Posterior vena cava (tissue), 2 donors: ENCODE data around the gene EIF4B. TPM values are rescaled to one million over a fixed set of nuclear protein-coding genes. Genes with fewer than 3 reads are reported as not detected.
A peak's percentile ranks its signal among the peaks of the same experiment; 100 is the strongest.

Source experiments
- DNase-seq: peaks from one replicate; pipeline ENCODE4 v3.0.0-alpha.2; 2020; ENCODE audit warnings: low spot score
- intact Hi-C, 2 donors: fragments of 100-400 bp; cut with DNase I; formaldehyde crosslinking; loops; one replicate each; pipeline versions ENCODE4 v1.14.1 to v1.14.2; 2022 to 2023
- total RNA-seq, 2 donors: library from RNA; stranded (reverse); fragmentation: NEBNext Ultra II Directional; extraction: Animal tissue kit (Norgen Biotek cat#: 25700); gene quantifications; one replicate each; pipeline ENCODE4 v1.2.1, GENCODE V29; 2021
- donor health status: DM: yes; HTN: yes; CAD: no.
- donor health status: DM: yes; HTN: yes; CAD: no.

EIF4B gene
- total RNA-seq, 2 donors from 2014 or later, result 311 to 314 TPM

DNA sequence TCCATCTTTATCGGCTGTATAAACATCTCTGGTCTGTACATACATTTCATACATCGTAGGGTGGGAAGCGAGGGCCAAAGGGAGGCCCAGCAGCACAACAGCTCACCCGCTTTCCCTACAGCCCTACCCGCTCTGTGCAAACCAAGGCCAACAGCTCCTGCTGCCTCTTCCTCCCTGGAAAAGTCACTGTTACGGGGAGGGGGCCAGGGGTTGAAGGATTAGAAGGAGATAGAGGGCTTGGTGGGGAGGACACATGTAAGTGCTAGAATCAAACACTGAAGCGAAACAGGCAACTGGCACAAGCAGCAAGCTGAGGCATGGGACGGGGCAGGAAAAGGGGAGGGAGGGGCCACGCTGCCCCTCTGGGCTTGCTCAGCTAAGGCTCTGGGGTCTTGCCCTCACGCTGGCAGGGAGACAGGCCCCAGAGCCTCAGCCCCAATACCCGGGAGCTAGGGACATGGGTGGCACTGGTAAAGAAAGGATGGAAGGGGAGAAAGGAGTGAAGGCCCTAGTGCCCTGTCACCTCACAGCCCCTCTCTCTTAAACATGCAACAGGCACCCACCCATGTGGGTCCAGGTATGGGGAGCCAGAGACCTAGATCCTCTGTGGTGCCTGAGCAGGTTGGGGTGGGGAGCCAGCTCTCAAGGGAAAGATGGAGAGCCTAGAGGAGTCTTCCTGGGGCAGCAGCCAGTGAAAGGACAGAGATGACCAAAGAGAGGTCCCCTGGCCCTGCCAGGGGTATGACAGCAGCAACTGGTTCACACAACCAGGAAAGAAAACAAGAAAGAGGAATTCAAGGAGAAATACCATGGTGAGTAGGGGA lies 58.6 kb downstream of the EIF4B start:
- peak; percentile 82 for DNase-seq
- intact Hi-C loops, result loop anchor here (5.0 kb wide), 2 partner anchors 37 to 132 kb away; partner anchors contain the start of gene SOAT2 (in 2 of the 2)

GRCh38 chr12:53065470-53065869 lies 59.2 kb downstream of the EIF4B start:
- DNase-seq, result peak; percentile 73
- intact Hi-C loops, result loop anchor here (5.0 kb wide), 2 partner anchors 37 to 132 kb away; partner anchors contain the start of gene SOAT2 (in 2 of the 2)

DNA sequence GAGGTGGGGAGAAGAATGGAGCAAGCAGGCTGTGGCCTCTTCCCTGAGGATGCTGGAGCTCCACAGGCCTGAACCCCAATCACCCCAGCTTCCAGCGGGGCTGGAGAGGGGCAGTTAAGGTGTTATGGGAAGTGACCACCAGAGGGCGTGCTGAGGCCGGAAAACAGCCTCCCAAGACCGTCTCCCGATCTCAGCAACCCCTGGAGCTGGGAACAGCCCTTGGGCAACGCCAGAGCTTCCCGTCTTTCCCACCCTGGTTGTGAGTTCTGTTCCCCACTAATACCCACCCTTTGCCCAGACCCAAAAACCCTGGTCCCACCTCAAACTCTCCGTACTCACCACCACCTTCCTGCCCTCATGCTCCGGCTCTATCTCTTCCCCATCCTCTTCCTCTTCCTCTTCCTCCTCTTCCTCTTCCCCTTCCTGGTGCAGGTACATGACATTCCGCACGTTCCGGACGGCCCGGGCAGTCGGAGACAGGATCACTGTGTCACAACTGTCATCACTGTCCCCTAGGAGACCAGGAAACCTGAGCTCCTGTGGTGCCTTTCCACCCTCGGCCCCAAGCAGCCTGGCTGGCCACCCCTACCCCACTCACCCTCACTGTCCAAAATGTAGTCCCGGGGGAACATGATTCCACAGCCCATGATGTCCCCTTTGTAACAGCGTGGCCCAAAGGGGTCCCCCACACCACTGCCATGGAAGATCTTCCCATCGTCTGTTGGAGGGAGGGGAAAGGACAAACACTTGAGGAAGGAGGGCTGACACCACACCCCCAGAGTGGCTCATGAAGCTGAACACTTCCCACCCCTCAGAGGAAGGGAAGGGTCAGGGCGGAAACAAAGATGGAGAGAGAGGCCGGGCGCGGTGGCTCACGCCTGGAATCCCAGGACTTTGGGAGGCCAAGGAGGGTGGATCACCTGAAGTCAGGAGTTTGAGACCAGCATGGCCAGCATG lies 60.0 kb downstream of the EIF4B start:
- intact Hi-C loops, result loop anchor here (5.0 kb wide), 2 partner anchors 36 to 131 kb away; partner anchors contain the start of gene SOAT2 (in 2 of the 2)
- peak; percentile 96 for DNase-seq

DNA sequence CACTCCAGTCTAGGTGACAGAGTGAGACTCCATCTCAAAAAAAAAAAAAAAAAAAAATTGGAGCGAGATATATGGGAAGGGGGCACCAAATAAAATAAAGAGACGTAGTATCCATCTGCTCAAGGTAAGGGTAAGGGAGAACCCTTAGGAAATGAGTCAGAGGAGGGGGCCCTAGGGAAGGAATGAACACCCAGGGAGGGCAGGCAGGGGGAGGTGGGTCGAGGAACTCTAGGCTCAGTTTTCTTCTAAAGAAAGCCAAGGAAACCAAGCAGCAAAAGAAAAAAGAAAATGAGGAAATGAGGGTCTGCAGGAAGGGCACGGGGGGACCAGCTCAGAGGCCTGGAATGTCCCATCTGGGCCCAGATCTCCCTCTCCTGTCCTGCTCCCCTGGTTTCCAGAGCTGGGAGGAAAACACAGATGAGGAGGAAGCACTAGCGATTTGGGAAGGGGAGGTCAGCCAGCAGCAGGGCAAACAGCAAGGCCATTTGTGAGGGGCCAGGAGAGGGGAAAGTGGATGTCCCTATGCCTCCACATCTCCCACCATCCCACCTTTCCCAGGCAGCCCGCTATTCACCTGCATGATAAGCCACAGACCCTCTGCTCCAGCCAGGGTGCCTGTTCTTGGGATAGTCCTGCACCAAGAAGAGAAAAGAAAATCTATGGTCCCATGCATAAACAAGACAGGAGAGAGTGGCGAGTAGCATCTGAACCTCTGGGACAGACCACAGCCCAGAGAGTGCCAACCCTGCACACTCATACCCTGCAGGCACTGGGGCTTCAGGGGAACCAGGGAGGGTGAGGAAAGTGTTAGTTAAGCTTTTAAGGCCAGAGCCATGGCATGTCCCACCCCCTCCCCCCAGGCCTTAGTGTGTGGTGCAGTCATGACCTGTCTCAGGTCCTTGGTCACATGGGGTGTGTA lies 61.1 kb downstream of the EIF4B start:
- no peak for DNase-seq
- intact Hi-C loops, result loop anchor here (5.0 kb wide), 2 partner anchors 35 to 130 kb away; partner anchors contain the start of gene SOAT2 (in 2 of the 2)

DNA sequence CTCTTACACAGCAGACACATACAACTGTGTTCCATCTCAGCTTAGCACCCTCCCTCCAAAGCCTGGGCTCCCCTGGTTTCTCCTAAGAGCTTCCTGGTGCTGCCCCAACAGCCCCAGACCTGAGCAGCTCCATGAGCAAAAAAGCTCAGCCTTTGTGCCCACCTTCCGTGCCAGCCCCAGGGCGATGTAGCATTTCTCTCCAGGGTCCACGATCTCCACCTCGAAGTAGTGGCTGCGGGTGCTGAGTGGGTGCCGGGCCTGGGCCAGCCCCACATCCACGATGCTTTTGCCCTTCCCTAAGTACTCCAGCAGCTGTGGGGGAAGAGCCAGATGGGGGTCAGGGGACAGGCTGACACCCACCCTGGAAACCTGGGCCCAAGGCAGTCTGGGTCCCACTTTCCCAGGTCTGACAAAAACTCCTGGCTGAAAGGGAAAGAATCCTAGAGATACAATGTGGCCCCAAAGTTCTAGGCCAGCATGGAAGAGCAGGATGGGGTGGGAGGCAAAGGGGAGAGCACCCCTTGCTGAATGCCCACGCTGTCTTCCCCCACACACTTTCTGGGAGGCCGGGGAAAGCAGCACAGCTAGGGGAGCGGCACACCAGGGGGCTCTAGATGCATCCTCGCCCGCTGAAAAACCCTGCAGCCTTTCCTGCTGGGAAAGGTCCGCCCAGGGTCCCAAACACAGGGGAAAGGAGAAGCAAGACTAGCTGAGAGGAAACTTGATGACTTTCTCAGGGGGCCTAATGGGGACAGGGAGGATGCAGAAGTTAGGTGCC lies 61.9 kb downstream of the EIF4B start:
- no peak for DNase-seq
- intact Hi-C loops, result loop anchor here (5.0 kb wide), 2 partner anchors 34 to 129 kb away; partner anchors contain the start of gene SOAT2 (in 2 of the 2)

DNA sequence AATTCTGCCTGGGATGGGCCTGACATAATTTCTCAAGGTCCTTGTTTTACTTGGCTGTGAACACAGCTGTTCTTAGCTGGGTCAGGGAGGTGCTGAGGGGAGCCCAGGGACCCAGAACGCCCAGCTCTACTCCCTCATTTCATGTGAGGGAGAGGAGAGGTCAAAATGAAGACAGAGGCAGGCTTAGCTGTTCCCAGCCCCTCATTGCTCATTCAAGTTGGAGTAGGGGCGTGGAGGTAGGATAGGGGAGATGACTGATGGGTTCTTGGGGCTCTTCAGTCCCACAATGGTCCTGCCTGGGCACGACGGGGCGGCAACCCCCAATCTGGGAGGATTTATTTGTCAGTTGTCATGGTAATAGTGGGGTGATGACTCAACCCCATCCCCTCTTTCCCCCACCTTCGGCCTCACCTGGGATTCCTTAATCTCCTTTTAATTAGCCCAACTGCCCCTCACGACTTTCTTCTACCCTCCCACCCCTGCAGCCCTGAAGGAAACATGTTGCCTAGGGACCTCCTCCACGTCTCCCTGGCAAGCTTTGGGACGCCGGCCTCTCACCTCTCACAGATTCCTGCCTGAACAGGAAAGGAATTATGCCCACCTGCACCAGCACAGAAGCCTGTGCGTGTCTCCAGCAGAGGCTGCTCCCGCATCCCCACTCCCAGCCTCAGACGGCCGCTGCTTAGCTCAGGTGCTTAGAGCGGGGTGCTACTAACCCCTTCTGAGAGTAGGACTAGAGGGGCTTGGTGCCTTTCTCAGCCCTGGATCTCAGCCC lies 62.7 kb downstream of the EIF4B start:
- peak; percentile 80 for DNase-seq
- intact Hi-C loops, result loop anchor here (5.0 kb wide), 2 partner anchors 33 to 128 kb away; partner anchors contain the start of gene SOAT2 (in 2 of the 2)

- peak; percentile 91 for DNase-seq
- intact Hi-C loops, result loop anchor here (5.0 kb wide), 2 partner anchors 32 to 127 kb away; partner anchors contain the start of gene SOAT2 (in 2 of the 2)
Observed at GRCh38 chr12:53069621-53070410, 63.6 kb downstream of the EIF4B start.

DNA sequence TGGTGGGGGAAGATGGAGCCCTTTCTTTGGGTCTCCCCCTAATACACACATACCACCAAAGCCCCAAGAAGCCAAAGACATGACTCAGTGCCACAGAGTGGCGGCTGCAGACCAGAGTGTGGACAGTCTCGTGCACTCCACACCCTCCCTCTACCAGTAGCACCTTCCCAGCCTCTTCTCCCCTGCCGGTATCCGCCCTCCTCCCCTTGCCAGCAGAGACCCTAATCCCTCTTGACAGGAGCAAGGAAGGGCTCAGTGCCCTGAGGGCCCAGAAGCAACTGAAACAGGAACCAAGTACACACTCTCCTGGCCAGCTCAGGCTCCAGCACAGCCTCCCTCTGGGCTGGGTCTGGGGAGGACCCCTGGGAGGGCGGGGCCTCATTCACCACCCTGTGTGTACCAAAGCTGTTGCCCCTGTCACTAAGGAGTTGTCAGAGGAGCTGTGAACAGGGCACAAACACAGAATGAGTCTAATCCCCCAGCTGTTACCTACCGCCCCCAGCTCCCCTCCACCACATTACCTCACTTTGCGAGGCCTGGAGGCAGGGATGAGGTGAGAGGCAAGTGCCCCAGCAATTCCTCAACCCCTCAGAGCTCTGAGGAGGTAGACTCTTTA lies 64.7 kb downstream of the EIF4B start:
- DNase-seq, result no peak
- intact Hi-C loops, result no loop called here

DNA sequence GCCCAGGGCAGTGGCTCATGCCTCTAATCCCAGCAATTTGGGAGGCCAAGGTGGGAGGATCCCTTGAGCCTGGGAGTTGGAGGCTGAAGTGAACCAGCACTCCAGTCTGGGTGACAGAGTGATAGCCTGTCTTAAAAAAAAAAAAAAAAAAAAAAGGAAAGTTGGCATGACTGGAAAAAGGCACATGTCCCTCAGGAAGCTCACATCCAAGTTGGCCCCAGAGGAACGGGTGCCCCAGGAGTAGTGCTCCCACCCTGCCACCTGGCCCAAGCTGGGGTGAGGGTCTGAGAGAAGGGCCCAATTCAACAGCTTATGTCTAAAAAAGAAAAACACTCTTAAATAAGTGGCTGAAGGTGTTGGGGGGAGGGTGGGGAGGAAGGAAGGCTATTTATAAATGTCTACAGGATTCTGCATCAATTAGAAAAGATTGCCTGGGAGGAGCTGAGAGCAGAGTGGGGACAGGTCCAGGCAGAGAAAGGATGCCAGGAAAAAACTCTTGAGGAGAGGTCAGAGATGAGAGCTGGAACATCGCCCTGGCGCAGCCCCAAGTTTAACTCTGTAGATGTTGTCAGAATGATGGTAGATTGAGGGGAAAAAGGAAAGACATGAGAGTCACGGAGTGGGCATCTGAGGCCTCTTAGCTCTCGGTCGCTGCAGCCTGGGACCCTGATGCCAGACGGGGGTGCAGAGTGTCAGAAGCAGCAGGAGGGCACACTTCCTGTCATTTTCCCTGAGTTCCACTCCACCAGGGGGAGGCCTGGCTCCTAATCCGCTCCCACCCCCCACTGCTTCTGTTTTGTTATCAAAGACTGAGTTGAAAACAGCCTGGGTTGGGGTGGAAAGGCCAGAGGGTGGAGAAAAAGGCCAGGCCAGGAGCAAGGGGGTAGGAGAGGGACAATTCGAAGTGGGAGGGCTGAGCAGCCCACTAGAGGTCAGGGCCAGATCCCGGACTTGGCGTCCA lies 65.6 kb downstream of the EIF4B start:
- DNase-seq, result peak; percentile 96
- intact Hi-C loops, result no loop called here

DNA sequence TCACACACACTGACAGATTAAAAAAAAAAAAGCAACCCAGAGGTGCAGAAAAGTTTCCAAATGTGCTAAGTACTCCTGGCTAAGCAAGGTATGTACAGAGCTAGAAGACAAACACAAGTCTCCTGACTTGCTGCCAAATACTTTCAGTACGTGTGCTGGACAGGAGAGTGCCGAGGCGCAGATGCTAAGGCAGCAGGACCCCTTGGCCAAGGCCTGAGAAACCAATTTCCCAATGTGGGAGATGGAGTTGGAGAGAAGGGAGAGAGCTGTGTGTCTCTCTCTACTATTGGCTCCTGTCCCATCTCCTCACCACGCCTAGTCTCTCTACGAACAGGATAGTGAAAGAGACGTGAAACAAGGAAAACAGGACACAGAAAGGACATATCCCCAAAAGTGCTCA lies 67.6 kb downstream of the EIF4B start:
- intact Hi-C loops, result no loop called here
- no peak for DNase-seq

- intact Hi-C loops, result no loop called here
Observed at GRCh38 chr12:53074283-53074998, 68.2 kb downstream of the EIF4B start.

DNA sequence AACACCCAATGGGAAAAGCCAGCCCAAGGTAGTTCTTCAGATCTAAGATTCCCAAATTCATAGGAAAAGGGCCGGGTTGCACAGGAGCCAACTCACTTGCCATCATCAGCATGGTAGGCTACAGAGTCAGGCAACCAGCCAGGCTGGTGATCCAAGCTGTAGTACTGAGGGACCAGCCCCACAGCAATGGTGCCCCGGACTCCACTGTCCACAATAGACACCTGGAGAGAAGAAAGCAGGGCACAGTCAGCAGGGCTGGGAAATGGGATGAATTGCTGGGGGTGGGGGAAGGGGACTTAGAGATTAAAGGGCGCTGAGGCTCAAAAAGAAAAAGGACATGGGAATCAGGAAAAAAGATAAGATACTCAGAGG lies 68.7 kb downstream of the EIF4B start:
- DNase-seq, result no peak
- intact Hi-C loops, result no loop called here

More at GRCh38 chr12:53074283-53074998, 68.2 kb downstream of the EIF4B start:
- no peak for DNase-seq

DNA sequence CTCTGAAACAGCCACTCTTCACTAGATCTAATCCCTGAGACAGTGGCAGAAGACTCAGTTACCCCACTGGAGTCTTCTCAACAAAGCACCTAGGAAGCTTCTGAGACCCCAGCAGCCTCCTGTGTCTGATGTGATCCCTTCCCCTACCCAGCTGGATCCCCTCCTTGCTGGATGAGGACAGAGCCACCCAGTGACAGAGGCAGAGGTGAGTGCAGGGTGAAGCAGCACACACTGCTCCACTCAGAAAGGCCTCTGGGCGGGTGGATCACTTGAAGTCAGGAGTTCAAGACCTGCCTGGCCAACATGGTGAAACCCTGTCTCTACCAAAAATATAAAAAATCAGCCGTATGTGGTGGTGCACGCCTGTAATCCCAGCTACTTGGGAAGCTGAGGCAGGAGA lies 70.2 kb downstream of the EIF4B start:
- intact Hi-C loops, result no loop called here
- no peak for DNase-seq

DNA sequence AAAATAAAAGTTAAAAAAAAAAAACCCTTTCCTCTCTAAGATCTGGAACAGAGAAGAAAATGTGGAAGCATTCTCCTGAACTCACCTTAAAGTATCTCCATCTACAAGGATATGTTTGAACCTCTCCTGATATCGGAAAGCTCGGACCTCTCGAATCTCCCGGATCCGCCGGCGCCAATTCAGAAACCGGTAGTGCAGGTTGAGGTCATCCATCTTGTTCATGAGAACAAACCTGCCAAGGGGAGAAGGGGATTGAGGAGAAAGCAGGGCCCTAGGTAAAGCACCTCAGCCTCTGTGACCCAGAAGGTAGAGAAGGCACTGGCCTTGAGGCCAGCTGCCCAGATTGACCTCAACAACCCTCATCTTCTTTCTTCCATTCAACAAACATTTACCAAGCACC lies 70.8 kb downstream of the EIF4B start:
- intact Hi-C loops, result no loop called here

More for the DNA sequence above, 70.8 kb downstream of the EIF4B start:
- no peak for DNase-seq
